HEK293T (cell line): ENCODE data around the gene CEP170B.
"Not testable (repeated sequence)": the region's sequence is repeated elsewhere in the genome, so short reads cannot be mapped to it uniquely, and the experiment has no call there.

ENCODE experiments used
- CTCF ChIA-PET: fragments of 350-600 bp; formaldehyde crosslinking; extraction: SDS; loops from one replicate; lab custom pipeline; 2021; ENCODE audit warnings: antibody characterized with exemption, inconsistent platforms; lab: Yijun Ruan, JAX
- POLR2A ChIA-PET: fragments of 350-600 bp; formaldehyde crosslinking; extraction: SDS; loops from one replicate; lab custom pipeline; 2020; ENCODE audit warnings: antibody characterized with exemption, inconsistent platforms; lab: Yijun Ruan, JAX
- DNase-seq: peaks from one replicate; pipeline ENCODE4 v3.0.0; 2012; ENCODE audit warnings: mixed read lengths; ENCODE audit errors: extremely low spot score
- CTBP1 ChIP-seq: fragments of 450-650 bp; IDR thresholded peaks from 2 replicates; pipeline ENCODE4 v1.6.1; 2016; ENCODE audit warnings: borderline replicate concordance
- ELF4 ChIP-seq: fragments of 450-650 bp; IDR thresholded peaks from 2 replicates; pipeline ENCODE4 v1.6.1; 2017; ENCODE audit warnings: antibody characterized with exemption
- FOXK2 ChIP-seq: fragments of 450-650 bp; IDR thresholded peaks from 2 replicates; pipeline ENCODE4 v1.6.1; 2016; ENCODE audit warnings: mild to moderate bottlenecking
- HDGF ChIP-seq: fragments of 450-650 bp; IDR thresholded peaks from 2 replicates; pipeline ENCODE4 v1.6.1; 2017; ENCODE audit warnings: antibody characterized with exemption, borderline replicate concordance
- LEF1 ChIP-seq: fragments of 450-650 bp; IDR thresholded peaks from 2 replicates; pipeline ENCODE4 v1.6.1; 2017; ENCODE audit warnings: mild to moderate bottlenecking, borderline replicate concordance
- NFRKB ChIP-seq: fragments of 450-650 bp; IDR thresholded peaks from 2 replicates; pipeline ENCODE4 v1.6.1; 2016; ENCODE audit warnings: mild to moderate bottlenecking, moderate library complexity
- SUZ12 ChIP-seq: fragments of 450-650 bp; IDR thresholded peaks from 2 replicates; pipeline ENCODE4 v1.6.1; 2016; ENCODE audit warnings: mild to moderate bottlenecking
- TF ChIP-seq, protein P1 (sequence below): fragments of 450-650 bp; IDR thresholded peaks from 2 replicates; pipeline ENCODE4 v1.6.1; 2016

Gene CEP170B

DNA sequence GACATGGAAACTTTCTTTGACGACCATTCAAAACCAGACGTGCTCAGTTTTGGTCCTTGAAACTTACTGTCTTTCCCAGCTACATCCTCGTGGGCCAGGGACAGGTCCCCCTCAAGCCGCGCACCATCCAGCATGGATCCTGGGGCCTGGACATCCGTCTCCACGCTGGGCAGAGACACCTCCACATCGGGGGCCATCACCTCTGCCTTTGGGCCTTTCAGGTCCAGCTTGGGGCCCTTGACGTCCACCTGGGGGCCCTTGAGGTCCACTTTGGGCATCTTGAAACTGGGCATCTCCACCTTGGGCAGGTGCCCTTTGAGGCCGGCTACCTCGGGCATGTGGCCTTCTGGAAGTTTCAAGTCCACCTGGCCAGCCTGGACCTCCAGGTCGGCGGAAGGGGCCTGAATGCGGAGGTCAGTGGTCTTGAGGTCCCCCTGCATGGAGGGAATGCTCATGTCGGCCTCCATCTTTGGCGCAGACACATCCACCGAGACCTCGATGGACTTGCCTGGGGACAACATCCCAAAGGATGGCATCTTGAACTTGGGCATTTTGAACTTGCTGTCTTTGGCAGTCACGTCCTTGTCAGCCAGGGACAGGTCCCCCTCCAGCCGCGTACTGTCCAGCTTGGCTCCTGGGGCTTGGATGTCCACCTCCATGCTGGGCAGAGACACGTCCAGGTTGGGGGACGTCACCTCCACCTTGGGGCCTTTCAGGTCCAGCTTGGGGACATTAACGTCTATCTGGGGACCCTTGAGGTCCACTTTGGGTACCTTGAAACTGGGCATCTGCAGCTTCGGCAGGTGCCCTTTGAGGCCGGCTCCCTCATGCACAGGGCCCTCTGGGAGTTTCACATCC is 76.7 kb downstream of the CEP170B start:
- no peak for DNase-seq
- POLR2A ChIA-PET, result no interaction called here
- TF ChIP-seq, protein P1, sequence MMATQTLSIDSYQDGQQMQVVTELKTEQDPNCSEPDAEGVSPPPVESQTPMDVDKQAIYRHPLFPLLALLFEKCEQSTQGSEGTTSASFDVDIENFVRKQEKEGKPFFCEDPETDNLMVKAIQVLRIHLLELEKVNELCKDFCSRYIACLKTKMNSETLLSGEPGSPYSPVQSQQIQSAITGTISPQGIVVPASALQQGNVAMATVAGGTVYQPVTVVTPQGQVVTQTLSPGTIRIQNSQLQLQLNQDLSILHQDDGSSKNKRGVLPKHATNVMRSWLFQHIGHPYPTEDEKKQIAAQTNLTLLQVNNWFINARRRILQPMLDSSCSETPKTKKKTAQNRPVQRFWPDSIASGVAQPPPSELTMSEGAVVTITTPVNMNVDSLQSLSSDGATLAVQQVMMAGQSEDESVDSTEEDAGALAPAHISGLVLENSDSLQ, result no peak
- TF ChIP-seq LEF1 (no peak), HDGF (no peak)
- CTCF ChIA-PET, result interaction anchor here (1.1 kb wide), 1 partner anchor 46 kb away, joined by 3 read pairs; no protein-coding TSS in a partner anchor

DNA sequence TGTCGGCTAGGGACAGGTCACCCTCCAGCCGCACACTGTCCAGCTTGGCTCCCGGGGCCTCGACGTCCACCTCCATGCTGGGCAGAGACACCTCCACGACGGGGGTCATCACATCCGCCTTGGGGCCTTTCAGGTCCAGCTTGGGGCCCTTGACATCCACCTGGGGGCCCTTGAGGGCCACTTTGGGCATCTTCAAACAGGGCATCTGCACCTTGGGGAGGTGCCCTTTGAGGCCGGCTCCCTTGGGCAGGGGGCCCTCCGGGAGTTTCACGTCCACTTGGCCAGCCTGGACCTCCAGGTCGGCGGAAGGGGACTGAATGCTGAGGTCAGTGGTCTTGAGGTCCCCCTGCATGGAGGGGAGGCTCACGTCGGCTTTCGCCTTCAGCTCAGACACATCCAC is 77.5 kb downstream of the CEP170B start:
- TF ChIP-seq FOXK2, result no peak
- TF ChIP-seq NFRKB, result no peak
- TF ChIP-seq, protein P1, result no peak
- TF ChIP-seq CTBP1, result no peak
- TF ChIP-seq ELF4, result no peak
- TF ChIP-seq SUZ12, result no peak
- ChIA-PET POLR2A (no interaction called here), CTCF (no interaction called here)
- no peak for DNase-seq

DNA sequence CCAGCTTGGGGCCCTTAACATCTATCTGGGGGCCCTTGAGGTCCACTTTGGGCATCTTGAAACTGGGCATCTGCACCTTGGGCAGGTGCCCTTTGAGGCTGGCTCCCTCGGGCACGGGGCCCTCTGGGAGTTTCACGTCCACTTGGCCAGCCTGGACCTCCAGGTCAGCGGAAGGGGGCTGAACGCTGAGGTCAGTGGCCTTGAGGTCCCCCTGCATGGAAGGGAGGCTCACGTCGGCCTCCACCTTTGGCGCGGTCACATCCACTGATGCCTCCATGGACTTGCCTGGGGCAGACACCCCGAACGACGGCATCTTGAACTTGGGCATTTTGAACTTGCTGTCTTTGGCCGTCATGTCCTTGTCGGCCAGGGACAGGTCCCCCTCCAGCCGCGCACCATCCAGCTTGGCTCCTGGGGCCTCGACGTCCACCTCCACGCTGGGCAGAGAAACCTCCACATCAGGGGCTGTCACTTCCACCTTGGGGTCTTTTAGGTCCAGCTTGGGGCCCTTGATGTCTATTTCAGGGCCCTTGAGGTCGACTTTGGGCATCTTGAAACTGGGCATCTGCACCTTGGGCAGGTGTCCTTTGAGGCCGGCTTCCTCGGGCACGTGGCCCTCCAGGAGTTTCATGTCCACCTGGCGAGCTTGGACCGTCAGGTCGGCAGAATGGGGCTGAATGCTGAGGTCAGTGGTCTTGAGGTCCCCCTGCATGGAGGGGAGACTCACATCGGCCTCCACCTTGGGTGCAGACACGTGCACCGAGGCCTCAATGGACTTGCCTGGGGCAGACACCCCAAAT is 78.3 kb downstream of the CEP170B start:
- CTCF ChIA-PET, result not testable (repeated sequence)

DNA sequence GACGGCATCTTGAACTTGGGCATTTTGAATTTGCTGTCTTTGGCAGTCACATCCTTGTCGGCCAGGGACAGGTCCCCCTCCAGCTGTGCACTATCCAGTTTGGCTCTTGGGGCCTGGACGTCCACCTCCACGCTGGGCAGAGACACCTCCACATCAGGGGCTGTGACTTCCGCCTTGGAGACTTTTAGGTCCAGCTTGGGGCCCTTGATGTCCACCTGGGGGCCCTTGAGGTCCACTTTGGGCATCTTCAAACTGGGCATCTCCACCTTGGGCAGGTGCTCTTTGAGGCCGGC is 78.9 kb downstream of the CEP170B start:
- POLR2A ChIA-PET, result not testable (repeated sequence)

More for the DNA sequence above, 78.3 kb downstream of the CEP170B start:
- DNase-seq, POLR2A ChIA-PET: not testable (repeated sequence)

DNA sequence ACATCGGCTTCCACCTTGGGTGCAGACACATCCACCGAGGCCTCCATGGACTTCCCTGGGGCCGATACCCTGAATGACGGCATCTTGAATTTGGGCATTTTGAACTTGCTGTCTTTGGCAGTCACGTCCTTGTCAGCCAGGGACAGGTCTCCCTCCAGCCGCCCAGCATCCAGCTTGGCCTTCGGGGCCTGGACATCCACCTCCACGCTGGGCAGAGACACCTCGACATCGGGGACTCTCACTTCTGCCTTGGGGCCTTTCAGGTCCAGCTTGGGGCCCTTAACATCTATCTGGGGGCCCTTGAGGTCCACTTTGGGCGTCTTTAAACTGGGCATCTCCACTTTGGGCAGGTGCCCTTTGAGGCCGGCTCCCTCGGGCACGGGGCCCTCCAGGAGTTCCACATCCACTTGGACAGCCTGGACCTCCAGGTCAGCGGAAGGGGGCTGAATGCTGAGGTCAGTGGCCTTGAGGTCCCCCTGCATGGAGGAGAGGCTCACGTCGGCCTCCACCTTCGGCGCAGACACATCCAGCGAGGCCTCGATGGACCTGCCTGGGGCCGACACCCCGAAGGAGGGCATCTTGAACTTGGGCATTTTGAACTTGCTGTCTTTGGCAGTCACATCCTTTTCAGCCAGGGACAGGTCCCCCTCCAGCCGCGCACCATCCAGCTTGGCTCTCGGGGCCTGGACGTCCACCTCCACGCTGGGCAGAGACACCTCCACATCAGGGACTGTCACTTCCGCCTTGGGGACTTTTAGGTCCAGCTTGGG is 79.6 kb downstream of the CEP170B start:
- CTCF ChIA-PET, DNase-seq, POLR2A ChIA-PET: not testable (repeated sequence)

More for the DNA sequence above, 78.9 kb downstream of the CEP170B start:
- DNase-seq, CTCF ChIA-PET: not testable (repeated sequence)

DNA sequence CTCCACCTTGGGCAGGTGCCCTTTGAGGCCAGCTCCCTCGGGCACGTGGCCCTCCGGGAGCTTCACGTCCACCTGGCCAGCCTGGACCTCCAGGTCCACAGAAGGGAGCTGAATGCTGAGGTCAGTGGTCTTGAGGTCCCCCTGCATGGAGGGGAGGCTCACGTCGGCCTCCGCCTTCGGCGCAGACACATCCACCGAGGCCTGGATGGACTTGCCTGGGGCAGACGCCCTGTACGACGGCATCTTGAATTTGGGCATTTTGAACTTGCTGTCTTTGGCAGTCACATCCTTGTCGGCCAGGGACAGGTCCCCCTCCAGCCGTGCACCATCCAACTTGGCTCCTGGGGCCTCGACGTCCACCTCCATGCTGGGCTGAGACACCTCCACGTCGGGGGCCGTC is 80.2 kb downstream of the CEP170B start:
- CTCF ChIA-PET, POLR2A ChIA-PET, DNase-seq: not testable (repeated sequence)
